Upper lobe of right lung (tissue), 1 donor: ENCODE data around the gene AFG1L. TPM values are rescaled to one million over a fixed set of nuclear protein-coding genes. Genes with fewer than 3 reads are reported as not detected.

Source experiments
- ATAC-seq: fragments of 200-7000 bp; cut with Tn5 transposase; one replicate; pipeline ENCODE4 v1.9.1; 2020; ENCODE audit warnings: mild to moderate bottlenecking, moderate library complexity
- DNase-seq: peaks from one replicate; pipeline ENCODE4 v3.0.0-alpha.2; 2020
- H3K27ac ChIP-seq: fragments of 200-600 bp; one replicate; pipeline ENCODE4 v1.8.0; 2022
- H3K27me3 ChIP-seq: fragments of 200-600 bp; one replicate; pipeline ENCODE4 v1.8.0; 2022; ENCODE audit warnings: mild to moderate bottlenecking
- H3K36me3 ChIP-seq: fragments of 200-600 bp; one replicate; pipeline ENCODE4 v1.8.0; 2022
- H3K4me1 ChIP-seq: fragments of 200-600 bp; one replicate; pipeline ENCODE4 v1.8.0; 2022
- H3K4me3 ChIP-seq: fragments of 200-600 bp; one replicate; pipeline ENCODE4 v1.8.0; 2022; ENCODE audit warnings: mild to moderate bottlenecking
- H3K9me3 ChIP-seq: fragments of 200-600 bp; one replicate; pipeline ENCODE4 v1.8.0; 2022
- CTCF ChIP-seq: fragments of 200-600 bp; IDR thresholded peaks from one replicate; pipeline ENCODE4 v1.8.0; 2022; ENCODE audit warnings: antibody characterized with exemption
- intact Hi-C: fragments of 100-400 bp; cut with DNase I; formaldehyde crosslinking; loops from one replicate; pipeline ENCODE4 v1.11.0; 2022
- total RNA-seq: library from RNA; stranded (reverse); fragmentation: NEBNext Ultra II Directional; extraction: Animal tissue kit (Norgen Biotek cat#: 25700); gene quantifications from one replicate; pipeline ENCODE4 v1.2.1, GENCODE V29; 2021
- donor health status: DM: no; HTN: yes; CAD: no; lungs with severe emphysema.

AFG1L gene
- total RNA-seq, 1 donor from 2014 or later = 7.7 TPM

- Histone ChIP-seq H3K4me1 (no peaks in the 10 kb centered on the region), H3K27ac (no peak overlapping the region), H3K27me3 (no peaks in the 10 kb centered on the region), H3K4me3 (no peak overlapping the region), H3K36me3 (no peaks in the 10 kb centered on the region), H3K9me3 (no peaks in the 10 kb centered on the region)
- no peak for ATAC-seq
- no peak for DNase-seq
- TF ChIP-seq CTCF = no peak
- intact Hi-C loops = no loop called here
Observed at GRCh38 chr6:108502832-108503231, 208.0 kb downstream of the AFG1L start.

DNA sequence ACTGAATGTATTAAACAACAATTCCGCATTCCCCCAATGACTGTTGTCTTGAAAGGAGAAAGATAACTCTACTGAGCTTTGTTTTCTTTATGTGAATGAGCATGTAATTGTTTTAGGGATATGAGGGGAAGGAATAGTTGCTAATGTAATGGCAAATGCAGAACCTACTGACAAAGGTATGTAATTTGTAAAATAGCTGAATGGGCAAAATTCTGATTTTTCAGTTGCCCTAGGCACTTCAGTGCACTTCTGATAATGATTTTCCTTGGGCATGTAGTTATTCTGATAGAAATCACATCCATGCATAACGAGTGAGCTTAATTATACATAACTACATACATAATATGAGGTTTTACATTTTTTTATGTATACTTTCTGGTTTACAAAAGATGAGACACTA, 212.5 kb downstream of the AFG1L start:
- Histone ChIP-seq H3K4me1 (no peaks in the 10 kb centered on the region), H3K27ac (no peak overlapping the region), H3K9me3 (no peaks in the 10 kb centered on the region), H3K4me3 (no peak overlapping the region), H3K36me3 (no peaks in the 10 kb centered on the region), H3K27me3 (no peaks in the 10 kb centered on the region)
- TF ChIP-seq CTCF = no peak
- no peak for ATAC-seq
- DNase-seq = no peak
- intact Hi-C loops = no loop called here

- H3K36me3 ChIP-seq = no peaks in the 10 kb centered on the region
- DNase-seq (no peak), ATAC-seq (no peak)
- H3K9me3 ChIP-seq = no peaks in the 10 kb centered on the region
- H3K27me3 ChIP-seq = no peaks in the 10 kb centered on the region
- no peak for TF ChIP-seq CTCF
- intact Hi-C loops = no loop called here
- H3K4me3 ChIP-seq = no peak overlapping the region
- H3K4me1 ChIP-seq = no peaks in the 10 kb centered on the region
- H3K27ac ChIP-seq = no peak overlapping the region
Observed at GRCh38 chr6:108510461-108511319, 215.8 kb downstream of the AFG1L start.

- Histone ChIP-seq H3K27me3 (no peaks in the 10 kb centered on the region), H3K36me3 (no peaks in the 10 kb centered on the region), H3K27ac (no peak overlapping the region), H3K9me3 (no peaks in the 10 kb centered on the region), H3K4me1 (no peaks in the 10 kb centered on the region), H3K4me3 (no peak overlapping the region)
- intact Hi-C loops = no loop called here
- ATAC-seq (peak; percentile 42), DNase-seq (no peak)
- TF ChIP-seq CTCF = peak; percentile 42
Observed at GRCh38 chr6:108518714-108519576, 224.1 kb downstream of the AFG1L start.

DNA sequence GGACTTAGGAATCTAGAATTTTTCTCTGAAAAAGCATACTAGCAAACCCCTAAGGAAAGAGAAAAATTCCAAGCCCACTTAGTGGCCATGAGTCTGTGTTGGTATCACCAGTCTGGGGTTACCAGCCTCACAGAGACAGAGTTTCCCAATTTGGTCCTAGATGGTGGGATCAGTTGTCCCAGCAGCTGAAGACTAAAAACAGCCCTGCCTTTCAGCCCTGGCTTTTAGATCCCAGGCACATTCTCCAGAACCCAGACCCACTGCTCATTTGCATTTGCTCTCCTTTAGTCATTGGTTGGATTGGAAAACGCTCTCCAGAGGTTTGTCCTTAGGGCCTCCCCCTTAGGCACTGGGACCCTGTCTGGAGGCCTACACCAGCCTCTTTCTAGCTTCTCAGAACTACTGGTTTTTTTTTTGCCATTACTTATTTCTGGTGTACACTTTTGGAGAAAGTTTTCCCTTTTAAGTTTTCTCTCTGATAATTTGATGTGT, 226.8 kb downstream of the AFG1L start:
- no peaks in the 10 kb centered on the region for H3K36me3 ChIP-seq
- no peaks in the 10 kb centered on the region for H3K4me1 ChIP-seq
- no peak overlapping the region for H3K27ac ChIP-seq
- intact Hi-C loops = loop anchor here (10.0 kb wide), 1 partner anchor 407 kb away; no protein-coding TSS in a partner anchor
- no peak for TF ChIP-seq CTCF
- no peaks in the 10 kb centered on the region for H3K27me3 ChIP-seq
- no peak overlapping the region for H3K4me3 ChIP-seq
- ATAC-seq (no peak), DNase-seq (no peak)
- no peaks in the 10 kb centered on the region for H3K9me3 ChIP-seq
